KOPT-K1 (cell line): ENCODE data around the gene TTR.

ENCODE experiments used
- H3K27ac ChIP-seq: fragments of 200-600 bp; sonication (generic); 2 replicates; pipeline ENCODE4 v1.5.1; 2016; ENCODE audit warnings: antibody characterized with exemption, mild to moderate bottlenecking, low read depth, low read length; ENCODE audit not compliant: poor library complexity, severe bottlenecking
- H3K36me3 ChIP-seq: fragments of 200-600 bp; sonication (generic); 2 replicates; pipeline ENCODE4 v1.5.1; 2017; ENCODE audit warnings: antibody characterized with exemption, mild to moderate bottlenecking, low read length, moderate library complexity; ENCODE audit not compliant: insufficient read depth
- H3K9me3 ChIP-seq: fragments of 200-600 bp; sonication (generic); 2 replicates; pipeline ENCODE4 v1.5.1; 2017; ENCODE audit warnings: antibody characterized with exemption, low read length, mild to moderate bottlenecking; ENCODE audit not compliant: insufficient read depth, poor library complexity, severe bottlenecking

The TTR gene

DNA sequence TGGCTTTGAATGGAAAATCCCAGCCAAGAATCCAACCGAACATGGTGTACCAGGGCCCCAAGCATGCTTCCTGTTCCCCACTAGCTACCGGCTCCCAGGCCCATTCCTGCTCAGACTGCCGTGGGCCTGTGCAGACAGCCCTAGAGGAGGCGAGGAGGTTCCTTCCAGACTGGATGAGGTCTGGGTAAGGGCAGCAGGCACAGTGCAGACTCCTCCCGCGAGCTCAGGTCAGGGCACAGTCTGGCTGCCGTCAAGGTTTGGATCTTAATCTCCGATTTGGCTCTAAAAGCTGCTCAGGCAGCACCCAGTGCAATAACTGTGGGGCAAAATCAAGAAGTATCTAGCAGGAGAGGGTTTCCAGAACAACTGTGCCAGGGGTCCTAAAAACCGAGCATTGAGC lies 19.3 kb upstream of the TTR start:
- no peak overlapping the region for H3K27ac ChIP-seq

DNA sequence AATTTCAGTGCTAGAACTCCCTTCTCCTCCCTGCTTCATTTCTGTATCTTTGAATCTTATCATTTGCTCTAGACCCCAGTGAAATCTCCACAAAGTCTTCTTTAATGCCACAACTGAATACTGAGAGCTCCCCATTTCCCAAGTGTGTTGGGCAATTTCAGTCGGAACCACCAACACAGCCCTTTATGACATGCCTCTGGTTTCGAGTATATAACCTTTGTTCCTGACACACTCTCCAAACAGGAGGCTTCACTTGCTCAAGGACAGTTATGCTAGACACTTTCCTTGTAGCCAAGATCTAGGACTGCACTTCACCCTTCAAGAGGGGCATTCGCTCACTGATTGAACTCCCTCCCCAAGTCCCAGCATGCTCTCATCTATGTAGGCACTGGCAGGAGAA lies 18.6 kb upstream of the TTR start:
- no peaks in the 10 kb centered on the region for H3K9me3 ChIP-seq
- no peaks in the 10 kb centered on the region for H3K36me3 ChIP-seq
- H3K27ac ChIP-seq: no peak overlapping the region

More for the DNA sequence above, 19.3 kb upstream of the TTR start:
- H3K9me3 ChIP-seq: no peaks in the 10 kb centered on the region
- no peaks in the 10 kb centered on the region for H3K36me3 ChIP-seq

DNA sequence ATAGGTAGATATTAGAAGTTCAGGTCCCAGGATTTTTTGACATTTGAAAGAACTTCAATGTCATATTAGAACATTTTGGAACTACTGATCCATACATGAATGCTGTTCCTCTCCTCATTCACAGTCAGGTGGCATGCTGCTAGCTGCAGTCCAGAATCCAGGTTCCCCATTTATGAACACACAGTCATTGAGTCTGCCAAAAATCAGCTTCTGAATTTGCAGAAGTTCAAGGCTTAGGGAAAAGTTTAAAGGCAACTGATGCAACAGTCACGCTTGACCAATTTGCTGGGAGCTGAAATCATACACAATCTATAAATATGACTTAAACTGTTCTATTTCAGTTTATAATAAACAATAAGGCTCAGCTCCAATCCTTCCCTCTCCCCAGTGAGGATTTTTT lies 17.3 kb upstream of the TTR start:
- H3K27ac ChIP-seq: no peak overlapping the region
- no peaks in the 10 kb centered on the region for H3K36me3 ChIP-seq
- no peaks in the 10 kb centered on the region for H3K9me3 ChIP-seq

DNA sequence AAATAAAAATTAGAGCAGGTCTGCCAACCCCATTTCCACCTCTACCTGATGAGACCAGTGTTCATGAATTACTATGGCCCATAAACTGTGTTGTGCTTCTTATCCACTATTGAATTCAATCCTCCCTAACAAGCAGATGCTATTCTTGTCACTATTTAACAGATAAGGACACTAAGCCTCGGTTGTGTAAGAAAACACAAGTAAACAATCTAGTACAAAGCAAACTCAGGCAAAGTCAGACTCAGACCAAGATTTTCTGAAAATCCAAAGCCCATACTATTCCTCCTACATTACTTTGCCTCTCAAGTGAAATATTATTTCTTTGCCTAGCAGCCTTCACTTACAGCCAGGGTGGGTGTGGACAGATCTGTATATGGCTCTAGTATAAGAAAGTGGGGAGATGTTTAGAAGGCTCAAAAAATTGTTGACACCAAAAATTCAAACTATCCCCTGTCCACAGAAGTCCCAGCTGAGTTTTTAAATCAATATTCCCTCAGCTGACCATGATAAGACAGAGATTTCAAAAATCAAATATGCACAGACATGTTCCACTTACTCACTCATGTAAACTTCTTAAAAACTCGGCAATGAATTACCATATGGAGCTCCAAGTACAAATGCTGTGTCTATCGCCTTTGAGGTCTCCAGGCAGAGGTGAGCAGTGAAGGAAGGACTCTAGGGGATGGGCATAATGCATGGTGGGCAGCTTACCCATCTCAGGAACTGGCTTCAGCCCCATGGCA lies 16.0 kb upstream of the TTR start:
- Histone ChIP-seq H3K27ac (no peak overlapping the region), H3K36me3 (no peaks in the 10 kb centered on the region)

DNA sequence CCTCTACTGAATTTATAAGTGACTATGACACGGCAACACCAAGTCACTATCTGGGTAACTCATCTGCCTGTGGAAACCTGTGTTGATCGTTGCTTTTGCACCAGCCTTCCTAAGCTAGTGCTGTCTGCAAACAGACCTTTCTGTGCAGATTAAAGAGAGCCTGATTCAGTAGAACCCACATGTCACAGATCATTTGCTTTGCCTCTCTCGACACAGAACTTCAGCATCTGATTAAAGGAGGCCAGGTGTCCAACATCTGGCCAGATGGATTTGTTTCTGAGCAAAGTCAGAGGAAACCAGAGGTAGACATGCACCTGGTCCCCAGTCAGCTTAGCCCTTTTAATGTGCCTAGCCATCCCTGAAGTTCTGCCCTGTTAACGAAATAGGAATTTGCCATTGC lies 15.0 kb upstream of the TTR start:
- H3K9me3 ChIP-seq: no peaks in the 10 kb centered on the region
- H3K27ac ChIP-seq: no peak overlapping the region
- no peaks in the 10 kb centered on the region for H3K36me3 ChIP-seq

More for the DNA sequence above, 16.0 kb upstream of the TTR start:
- H3K9me3 ChIP-seq: no peaks in the 10 kb centered on the region

DNA sequence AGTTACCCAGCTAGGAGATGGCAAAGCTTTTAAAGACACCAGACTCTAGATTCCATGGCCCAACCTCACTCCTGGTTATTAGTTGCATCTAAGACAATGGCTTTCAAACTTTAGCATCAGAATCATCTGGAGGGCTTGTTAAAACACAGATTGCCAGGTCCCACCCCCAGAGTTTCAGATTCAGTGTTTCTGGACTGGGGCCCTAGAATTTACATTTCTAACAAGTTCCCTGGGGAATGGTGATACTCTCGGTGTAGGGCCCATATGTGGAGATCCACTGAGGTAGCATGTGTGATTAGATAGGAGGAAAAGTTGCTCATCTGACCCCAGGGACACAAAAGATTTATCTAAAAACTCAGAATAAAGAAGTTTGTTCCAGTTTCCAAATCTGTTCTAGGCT lies 14.5 kb upstream of the TTR start:
- no peaks in the 10 kb centered on the region for H3K36me3 ChIP-seq
- H3K9me3 ChIP-seq: no peaks in the 10 kb centered on the region
- no peak overlapping the region for H3K27ac ChIP-seq

DNA sequence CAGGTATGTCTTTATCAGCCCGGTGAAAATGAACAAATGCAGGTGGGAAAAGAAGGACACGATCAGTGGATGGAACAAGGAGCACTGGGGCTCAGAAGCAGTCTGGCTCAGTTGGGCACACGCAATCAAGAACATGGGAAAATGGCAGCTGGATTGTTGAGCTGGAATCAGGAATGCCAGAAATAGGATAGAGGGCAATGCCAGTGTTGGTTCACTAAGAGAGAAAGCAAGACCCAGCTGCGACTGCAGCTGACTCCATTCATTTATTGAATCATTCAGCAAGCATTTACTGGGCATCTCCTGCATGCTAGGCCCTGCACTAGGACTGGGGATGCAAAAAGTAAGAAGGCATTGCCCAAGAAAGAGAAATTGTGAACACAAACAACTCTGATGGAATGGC lies 13.6 kb upstream of the TTR start:
- no peak overlapping the region for H3K27ac ChIP-seq
- no peaks in the 10 kb centered on the region for H3K36me3 ChIP-seq
- no peaks in the 10 kb centered on the region for H3K9me3 ChIP-seq

DNA sequence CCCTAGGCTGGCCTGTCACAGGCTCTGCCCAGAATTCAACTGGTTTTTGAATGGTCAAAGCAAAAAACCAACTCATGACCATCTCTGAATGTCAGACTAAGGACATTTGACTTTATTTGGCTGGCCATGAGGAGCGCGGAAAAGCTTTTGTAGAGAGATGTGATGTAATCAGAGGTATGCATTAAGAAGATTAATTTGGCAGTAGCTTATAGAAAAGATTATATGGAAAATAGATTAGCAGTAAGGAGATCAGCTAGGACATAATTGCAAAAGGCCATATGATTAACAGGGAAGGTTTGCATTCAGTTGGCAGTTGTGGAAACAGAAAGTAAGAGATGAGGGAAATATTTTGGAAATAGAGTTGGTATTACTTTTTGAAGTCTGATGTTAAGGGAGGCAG lies 12.3 kb upstream of the TTR start:
- Histone ChIP-seq H3K36me3 (no peaks in the 10 kb centered on the region), H3K27ac (no peak overlapping the region)

DNA sequence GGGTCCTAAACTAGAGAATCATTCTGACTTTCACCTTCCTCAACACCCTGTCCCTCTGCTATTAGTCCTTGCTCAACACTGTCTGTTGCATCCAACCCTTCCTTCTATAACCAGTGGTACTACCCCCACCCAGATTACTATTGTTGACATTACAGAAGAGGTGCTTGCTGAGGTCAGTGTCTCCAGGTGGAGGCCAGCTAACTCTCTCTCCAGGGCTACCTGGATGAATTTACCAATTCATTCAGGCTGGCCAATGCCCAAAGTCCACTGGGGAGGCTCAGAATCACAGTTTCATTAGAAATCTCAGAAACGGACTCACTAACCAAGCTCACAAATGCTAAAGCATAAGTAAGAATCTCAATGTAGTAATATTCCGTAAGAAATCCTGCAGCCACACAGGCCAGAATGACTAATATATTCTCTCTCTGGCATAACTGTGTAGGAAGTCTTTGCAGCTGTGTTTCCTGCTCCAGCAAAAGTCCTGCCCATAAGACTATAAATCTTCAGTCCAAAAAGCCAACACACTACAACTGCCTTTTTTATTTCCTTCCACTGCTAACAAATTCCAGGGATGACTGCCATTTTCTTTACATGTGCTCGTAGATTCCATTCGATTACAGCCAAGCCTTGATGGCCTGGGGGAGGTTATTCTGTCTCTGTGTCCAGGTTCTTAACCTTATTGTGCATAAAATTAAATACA lies 10.0 kb upstream of the TTR start:
- H3K27ac ChIP-seq: no peak overlapping the region
- H3K36me3 ChIP-seq: no peaks in the 10 kb centered on the region
- no peaks in the 10 kb centered on the region for H3K9me3 ChIP-seq

More for the DNA sequence above, 12.3 kb upstream of the TTR start:
- no peaks in the 10 kb centered on the region for H3K9me3 ChIP-seq

DNA sequence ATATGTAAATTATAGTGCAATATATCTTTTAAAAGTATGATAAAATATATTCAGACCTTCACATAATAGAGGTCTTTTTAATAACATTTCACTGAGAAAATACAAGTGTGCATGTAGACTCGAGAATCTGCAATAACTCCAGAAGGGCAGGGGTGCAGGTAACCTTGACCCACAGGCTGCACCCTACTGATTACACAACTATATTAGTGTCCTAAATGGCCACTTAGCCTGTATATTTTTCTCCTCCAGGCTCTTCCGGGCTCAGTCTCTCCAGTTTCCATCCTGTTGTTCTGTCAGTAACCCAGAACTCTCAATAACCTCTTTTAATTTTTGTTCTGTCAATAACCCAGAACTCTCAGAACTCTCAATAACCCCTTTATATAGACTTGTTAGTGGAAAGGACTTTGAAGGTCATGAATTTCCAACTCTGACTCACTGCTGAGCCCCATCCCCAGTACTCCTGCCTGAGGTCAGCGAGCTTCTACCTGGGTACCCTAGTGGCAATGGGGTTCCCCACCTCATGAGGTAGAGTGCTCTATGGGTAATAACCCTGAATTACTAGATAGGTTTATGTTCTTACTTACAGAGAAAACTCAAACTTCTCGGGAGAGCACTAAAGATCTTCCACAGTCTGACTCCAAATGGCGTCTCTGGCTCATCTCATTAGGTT lies 8.4 kb upstream of the TTR start:
- Histone ChIP-seq H3K36me3 (no peaks in the 10 kb centered on the region), H3K9me3 (no peaks in the 10 kb centered on the region), H3K27ac (no peak overlapping the region)

DNA sequence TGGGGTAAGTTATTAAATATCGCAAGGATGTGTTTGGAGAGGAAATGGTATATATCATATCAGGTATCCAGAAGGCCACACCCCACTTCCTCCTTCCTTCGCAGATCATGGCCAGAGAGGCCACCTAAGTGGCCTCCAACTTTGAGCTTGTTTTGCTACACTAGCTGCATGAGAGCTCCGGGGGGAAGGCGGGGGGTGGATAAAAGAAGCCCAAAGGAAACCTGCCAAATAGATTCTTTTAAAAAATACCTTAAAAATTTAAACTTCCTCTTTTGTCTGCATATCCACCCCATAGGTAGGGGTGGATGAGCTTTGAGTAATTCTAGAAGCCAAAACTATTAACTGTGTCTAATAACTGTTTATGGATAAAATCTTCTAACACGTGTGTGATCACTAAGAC lies 5.7 kb upstream of the TTR start:
- H3K36me3 ChIP-seq: no peaks in the 10 kb centered on the region
- no peaks in the 10 kb centered on the region for H3K9me3 ChIP-seq
- H3K27ac ChIP-seq: no peak overlapping the region

DNA sequence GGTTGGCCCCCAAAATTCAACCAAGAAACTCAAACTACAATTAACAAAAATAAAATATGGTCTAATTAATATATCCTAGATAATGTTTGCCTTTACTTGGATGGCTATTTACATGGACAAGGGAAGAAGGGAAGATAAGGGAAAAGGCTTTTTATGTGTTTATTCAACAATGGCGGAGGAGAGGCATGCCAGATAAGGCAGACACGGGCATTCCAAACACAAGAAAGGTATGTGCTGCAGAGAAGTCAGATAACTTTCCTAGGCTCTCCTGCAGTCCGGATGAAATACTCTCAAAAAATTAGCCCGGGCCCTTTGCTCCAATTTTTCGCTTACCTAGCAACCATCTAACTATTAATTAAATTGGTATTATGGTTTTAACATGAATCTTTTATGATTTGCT lies 5.1 kb upstream of the TTR start:
- H3K36me3 ChIP-seq: no peaks in the 10 kb centered on the region
- H3K9me3 ChIP-seq: no peaks in the 10 kb centered on the region
- no peak overlapping the region for H3K27ac ChIP-seq

DNA sequence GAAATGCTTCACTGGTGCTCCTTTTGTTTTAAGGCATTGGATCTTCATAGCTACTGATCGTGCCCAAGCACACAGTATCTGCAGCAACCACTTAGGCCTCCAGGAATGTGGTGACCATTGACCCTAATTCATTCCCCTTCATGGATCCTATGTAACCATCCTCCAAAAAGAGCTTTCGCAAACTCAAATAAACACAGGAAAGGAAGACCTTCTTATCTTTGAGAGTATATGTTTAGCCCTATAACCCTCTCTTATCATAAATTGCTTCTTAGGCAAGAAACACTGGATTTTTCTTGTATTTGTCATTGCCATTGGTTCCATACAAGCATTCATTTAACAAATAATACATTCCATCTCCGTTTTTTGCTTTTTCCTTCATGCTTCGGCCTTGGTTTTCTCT lies 4.1 kb upstream of the TTR start:
- Histone ChIP-seq H3K9me3 (no peaks in the 10 kb centered on the region), H3K27ac (no peak overlapping the region), H3K36me3 (no peaks in the 10 kb centered on the region)

DNA sequence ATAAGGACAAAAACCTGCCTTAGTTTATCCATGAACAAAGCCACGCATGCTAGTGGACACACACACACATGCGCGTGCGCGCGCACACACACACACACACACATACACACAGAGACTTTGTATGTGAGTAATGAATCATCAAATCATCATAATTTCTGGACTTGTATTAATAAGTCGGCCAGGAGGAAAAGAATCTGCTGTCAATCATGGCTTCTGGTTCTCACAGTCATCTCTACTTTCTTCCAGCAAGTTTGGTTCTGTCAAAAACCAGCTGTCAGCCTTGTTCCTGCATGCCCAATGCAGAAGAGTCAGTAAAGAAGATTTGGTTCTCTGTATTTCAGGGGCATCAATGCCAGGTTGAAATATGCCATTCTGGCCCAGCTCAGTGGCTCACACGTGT lies 1.1 kb upstream of the TTR start:
- Histone ChIP-seq H3K9me3 (no peaks in the 10 kb centered on the region), H3K36me3 (no peaks in the 10 kb centered on the region), H3K27ac (no peak overlapping the region)

DNA sequence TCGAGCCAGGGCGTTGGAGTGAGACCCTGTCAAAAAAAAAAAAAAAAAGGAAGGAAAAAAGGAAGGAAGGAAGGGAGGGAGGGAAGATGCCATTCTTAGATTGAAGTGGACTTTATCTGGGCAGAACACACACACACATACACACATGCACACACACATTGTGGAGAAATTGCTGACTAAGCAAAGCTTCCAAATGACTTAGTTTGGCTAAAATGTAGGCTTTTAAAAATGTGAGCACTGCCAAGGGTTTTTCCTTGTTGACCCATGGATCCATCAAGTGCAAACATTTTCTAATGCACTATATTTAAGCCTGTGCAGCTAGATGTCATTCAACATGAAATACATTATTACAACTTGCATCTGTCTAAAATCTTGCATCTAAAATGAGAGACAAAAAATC lies 564 bp upstream of the TTR start:
- Histone ChIP-seq H3K27ac (no peak overlapping the region), H3K36me3 (no peaks in the 10 kb centered on the region), H3K9me3 (no peaks in the 10 kb centered on the region)
